BLaER1 (cell line): ENCODE data around the gene WDR90.

ENCODE experiments used
- H3K27ac ChIP-seq: shearing (Covaris generic); formaldehyde crosslinking; 2 replicates; pipeline ENCODE4 v1.8.1; 2022
- H3K27me3 ChIP-seq: shearing (Covaris generic); formaldehyde crosslinking; 2 replicates; pipeline ENCODE4 v1.8.1; 2022
- H3K36me3 ChIP-seq: shearing (Covaris generic); formaldehyde crosslinking; 2 replicates; pipeline ENCODE4 v1.8.1; 2022
- H3K4me1 ChIP-seq: shearing (Covaris generic); formaldehyde crosslinking; 2 replicates; pipeline ENCODE4 v1.8.1; 2022
- H3K4me2 ChIP-seq: shearing (Covaris generic); formaldehyde crosslinking; 2 replicates; pipeline ENCODE4 v1.8.1; 2022
- H3K4me3 ChIP-seq: shearing (Covaris generic); formaldehyde crosslinking; 2 replicates; pipeline ENCODE4 v1.8.1; 2022
- H3K9ac ChIP-seq: shearing (Covaris generic); formaldehyde crosslinking; 2 replicates; pipeline ENCODE4 v1.8.1; 2022
- H3K9me3 ChIP-seq: shearing (Covaris generic); formaldehyde crosslinking; 2 replicates; pipeline ENCODE4 v1.8.1; 2022
- H4K20me1 ChIP-seq: shearing (Covaris generic); formaldehyde crosslinking; 2 replicates; pipeline ENCODE4 v1.8.1; 2022
- Cebpa-rat ChIP-seq: shearing (Covaris generic); IDR thresholded peaks from 2 replicates; pipeline ENCODE4 v1.8.1; 2022

Gene WDR90

DNA sequence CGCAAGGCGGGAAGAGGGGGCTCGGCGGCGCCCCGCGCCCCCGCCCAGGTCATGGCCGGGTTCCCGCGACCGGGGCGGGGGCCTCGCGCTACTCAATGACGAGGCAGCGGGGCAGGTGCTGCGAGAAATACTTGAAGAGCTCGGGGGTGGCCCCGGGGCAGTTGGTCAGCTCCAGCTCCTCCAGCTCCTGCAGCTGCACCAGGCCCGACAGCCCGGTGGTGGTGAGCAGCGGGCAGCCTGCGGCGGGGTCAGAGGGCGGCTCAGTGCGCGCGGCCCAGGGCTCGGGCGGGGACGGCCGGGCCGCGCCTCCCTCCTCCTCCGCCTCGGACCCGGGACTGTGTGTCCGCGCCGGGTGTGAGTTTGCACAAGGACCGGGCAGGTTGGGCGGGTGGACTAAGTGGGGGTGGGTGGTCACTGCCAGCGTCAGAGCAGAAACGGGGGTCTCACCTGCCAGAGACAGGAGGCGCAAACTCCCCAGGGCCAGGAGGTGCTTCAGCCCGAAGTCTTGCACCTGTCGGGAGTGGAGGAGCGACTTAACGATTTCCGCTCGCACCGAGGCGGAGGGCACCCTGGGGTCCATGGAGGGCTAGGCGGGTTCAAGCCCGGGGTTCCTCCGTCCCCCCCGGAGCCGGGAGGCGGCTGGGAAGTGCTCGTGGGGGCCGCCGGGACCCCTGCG, 45.2 kb downstream of the WDR90 start:
- H3K4me3 ChIP-seq = peak overlapping the region; percentile 60
- peaks cover 40% of the 10 kb centered on the region for H4K20me1 ChIP-seq
- H3K9ac ChIP-seq = no peak overlapping the region
- H3K4me2 ChIP-seq = peak overlapping the region; percentile 98
- no peak for TF ChIP-seq Cebpa-rat
- H3K27me3 ChIP-seq = peaks cover 84% of the 10 kb centered on the region
- no peaks in the 10 kb centered on the region for H3K9me3 ChIP-seq
- H3K27ac ChIP-seq = no peak overlapping the region
- no peaks in the 10 kb centered on the region for H3K36me3 ChIP-seq
- H3K4me1 ChIP-seq = peaks cover 38% of the 10 kb centered on the region

DNA sequence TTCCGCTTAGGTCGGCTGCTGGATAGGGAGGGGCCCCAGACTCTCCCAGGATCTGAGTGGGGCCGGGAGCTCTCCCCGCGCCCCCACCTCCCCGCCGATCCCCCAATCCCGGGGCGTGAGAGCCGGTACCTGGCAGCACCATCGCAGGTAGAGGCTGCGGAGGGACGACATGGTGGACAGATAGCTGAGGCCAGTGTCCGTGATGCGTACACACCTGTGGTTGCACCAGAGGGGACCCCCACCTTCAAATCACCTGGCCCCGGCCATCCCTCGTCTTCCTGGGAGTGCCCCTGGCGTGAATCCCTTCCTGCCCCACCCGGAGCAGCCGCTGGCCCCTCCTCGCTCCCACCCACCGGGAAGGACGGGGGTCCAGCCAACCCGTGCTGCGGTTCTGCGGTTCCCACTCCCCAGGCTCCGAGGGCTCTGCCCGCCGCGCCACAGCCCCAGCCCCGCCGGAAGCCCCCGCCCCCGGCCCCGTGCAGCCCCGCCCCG, 45.7 kb downstream of the WDR90 start:
- no peaks in the 10 kb centered on the region for H3K36me3 ChIP-seq
- H3K27me3 ChIP-seq = peaks cover 90% of the 10 kb centered on the region
- H3K27ac ChIP-seq = no peak overlapping the region
- H3K9me3 ChIP-seq = no peaks in the 10 kb centered on the region
- H3K4me1 ChIP-seq = peaks cover 33% of the 10 kb centered on the region
- peak overlapping the region; percentile 98 for H3K4me2 ChIP-seq
- H3K4me3 ChIP-seq = peak overlapping the region; percentile 60
- peaks cover 44% of the 10 kb centered on the region for H4K20me1 ChIP-seq
- no peak overlapping the region for H3K9ac ChIP-seq
- no peak for TF ChIP-seq Cebpa-rat

DNA sequence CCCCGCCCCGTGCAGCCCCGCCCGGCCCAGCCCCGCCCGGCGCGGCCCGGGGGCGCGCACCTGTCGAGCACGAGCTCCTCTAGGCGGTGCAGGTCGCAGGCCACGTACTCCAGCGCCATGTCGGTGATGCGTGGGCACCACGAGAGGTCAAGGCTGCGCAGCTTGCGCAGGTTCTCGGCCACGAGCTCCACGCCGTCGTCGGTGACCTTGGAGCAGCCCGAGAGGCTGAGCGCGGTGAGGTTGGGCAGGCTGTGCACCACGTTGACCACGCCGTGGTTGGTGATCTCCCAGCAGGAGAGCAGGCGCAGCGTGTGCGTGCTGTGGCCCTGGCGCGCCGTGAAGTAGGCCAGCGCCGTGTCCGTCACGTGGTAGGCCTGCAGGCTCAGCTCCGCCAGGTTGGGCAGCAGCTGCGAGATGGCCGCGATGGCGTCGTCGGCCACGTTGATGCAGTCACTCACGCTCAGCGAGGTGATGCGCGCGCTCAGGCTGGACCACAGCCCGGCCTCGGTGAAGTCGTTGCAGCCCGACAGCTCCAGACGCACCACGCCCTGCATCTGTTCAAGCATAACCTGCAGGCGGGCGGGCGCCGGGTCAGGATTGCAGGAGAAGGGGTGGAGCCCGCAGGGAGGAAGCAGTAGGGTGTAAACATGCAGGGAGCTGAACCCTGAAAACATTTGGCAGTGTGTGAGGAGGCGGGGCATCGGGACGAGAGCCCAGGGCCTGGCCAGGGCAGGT, 46.4 kb downstream of the WDR90 start:
- no peak overlapping the region for H3K27ac ChIP-seq
- H3K4me3 ChIP-seq = peak overlapping the region; percentile 64
- no peak for TF ChIP-seq Cebpa-rat
- no peaks in the 10 kb centered on the region for H3K9me3 ChIP-seq
- H3K4me2 ChIP-seq = peak overlapping the region; percentile 98
- H3K9ac ChIP-seq = peak overlapping the region; percentile 35; the same call in 1 of the 2 replicates
- no peaks in the 10 kb centered on the region for H3K36me3 ChIP-seq
- peaks cover 50% of the 10 kb centered on the region for H4K20me1 ChIP-seq
- peaks cover 96% of the 10 kb centered on the region for H3K27me3 ChIP-seq
- peaks cover 32% of the 10 kb centered on the region for H3K4me1 ChIP-seq

DNA sequence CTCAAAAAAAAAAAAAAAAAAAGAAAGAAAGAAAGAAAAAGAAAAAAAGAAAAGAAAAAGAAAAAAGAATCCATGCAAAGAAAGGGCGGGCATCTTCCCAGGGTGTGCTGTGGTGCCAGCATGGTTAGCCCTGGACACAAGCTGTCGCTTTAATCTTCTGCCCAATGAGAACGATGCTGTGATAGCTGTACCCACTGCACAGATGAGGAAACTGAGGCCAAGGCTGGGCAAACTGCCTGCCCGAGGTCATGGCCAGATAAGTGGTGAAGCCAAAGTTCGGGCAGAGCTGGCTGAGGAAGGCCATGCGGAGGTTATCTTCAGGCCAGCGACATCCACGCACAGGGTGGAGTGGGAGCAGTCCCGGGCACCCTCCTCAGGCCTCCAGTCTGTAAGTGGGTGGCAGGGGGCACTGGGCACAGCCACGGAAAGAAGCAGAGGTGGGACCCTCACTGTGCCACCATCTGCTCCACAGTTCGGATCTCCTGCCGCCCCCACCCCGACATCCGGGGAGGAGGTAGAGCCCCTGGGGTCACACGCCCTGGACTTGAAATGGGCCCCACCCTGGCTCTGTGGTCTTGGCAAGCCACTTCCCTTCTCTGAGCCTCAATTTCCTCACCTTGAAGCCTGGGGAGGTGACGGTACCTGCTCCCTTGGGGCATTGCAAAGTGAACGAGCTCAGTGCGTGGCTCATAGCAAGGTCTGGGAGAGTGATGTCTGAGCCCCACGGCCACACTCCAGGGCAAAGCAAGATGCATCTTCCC, 49.9 kb downstream of the WDR90 start:
- no peak overlapping the region for H3K9ac ChIP-seq
- H3K9me3 ChIP-seq = no peaks in the 10 kb centered on the region
- peaks cover 99% of the 10 kb centered on the region for H3K27me3 ChIP-seq
- TF ChIP-seq Cebpa-rat = no peak
- H3K4me1 ChIP-seq = peaks cover 21% of the 10 kb centered on the region
- no peaks in the 10 kb centered on the region for H3K36me3 ChIP-seq
- peaks cover 76% of the 10 kb centered on the region for H4K20me1 ChIP-seq
- no peak overlapping the region for H3K4me3 ChIP-seq
- H3K27ac ChIP-seq = no peak overlapping the region
- H3K4me2 ChIP-seq = no peak overlapping the region

DNA sequence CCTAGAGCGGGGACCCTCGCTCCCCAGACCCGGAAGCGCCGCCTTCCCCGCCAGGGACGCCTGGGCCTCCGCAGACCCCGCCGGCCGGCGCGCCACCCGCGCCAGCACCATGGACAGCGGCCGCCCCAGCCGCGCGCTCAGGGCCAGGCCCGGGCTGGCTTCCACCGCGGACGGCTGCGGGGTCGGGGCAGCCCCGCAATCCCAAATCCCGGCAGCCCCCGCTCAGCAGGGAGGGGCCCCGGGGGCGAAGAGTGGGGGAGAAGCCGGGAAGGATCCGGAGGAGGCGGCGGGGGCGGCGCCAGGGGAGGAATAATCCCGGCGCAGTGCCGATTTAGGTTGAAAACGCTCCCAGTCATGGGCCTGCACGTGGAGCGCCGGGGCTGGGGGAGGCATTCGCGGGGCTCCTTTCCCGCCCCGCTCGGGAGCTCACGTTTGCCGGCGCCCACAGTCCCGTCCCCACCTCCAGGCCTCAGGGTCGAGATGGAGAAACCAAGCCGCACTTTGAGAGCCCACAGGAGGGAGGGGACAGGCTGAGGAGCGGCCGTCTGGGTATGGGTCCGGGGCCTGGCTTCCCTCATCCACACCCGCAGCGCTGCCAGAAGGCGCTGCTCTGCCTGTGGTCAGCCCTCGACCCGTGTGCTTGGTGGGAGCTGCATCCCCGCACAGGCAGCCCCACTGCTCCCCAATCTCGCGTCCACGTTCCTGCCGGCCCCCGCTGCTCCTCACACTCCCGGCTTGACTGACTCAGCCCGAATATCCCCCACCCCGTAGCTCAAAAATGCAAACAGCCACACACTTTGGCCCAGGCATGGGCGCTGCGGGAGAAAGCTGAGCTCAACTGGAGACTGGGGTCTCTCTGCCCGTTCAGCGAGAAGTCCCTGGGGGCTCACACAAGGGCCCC, 51.8 kb downstream of the WDR90 start:
- peaks cover 99% of the 10 kb centered on the region for H3K27me3 ChIP-seq
- no peak for TF ChIP-seq Cebpa-rat

DNA sequence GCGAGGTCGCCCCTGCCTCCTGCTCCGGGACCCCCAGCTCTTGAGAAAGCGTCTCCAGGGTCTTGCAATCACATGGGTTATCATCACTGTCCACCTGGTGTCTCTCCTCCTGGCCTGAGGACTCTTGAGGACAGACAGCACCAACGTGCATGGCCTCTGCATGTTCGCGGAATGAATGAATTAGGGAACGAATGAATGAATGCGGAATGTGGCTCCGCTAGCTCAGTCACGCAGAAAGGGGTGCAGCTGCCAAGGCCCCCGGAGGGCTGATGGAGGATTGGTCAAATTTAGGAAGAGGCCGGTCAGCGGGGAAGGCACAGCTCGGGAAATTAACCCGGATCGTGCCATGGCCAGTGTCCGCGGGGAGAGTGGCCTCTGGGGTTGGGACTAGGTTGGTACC, 53.2 kb downstream of the WDR90 start:
- TF ChIP-seq Cebpa-rat = no peak
- peaks cover 81% of the 10 kb centered on the region for H4K20me1 ChIP-seq
- no peak overlapping the region for H3K9ac ChIP-seq
- H3K4me3 ChIP-seq = no peak overlapping the region
- H3K4me1 ChIP-seq = peaks cover 14% of the 10 kb centered on the region; the same call in 1 of the 2 replicates
- H3K4me2 ChIP-seq = no peak overlapping the region
- H3K9me3 ChIP-seq = no peaks in the 10 kb centered on the region
- H3K36me3 ChIP-seq = no peaks in the 10 kb centered on the region
- no peak overlapping the region for H3K27ac ChIP-seq
- peaks cover 100% of the 10 kb centered on the region for H3K27me3 ChIP-seq

More for the DNA sequence above, 51.8 kb downstream of the WDR90 start:
- Histone ChIP-seq H4K20me1 (peaks cover 72% of the 10 kb centered on the region), H3K4me3 (no peak overlapping the region), H3K4me2 (no peak overlapping the region), H3K4me1 (peaks cover 6% of the 10 kb centered on the region), H3K36me3 (no peaks in the 10 kb centered on the region), H3K9me3 (no peaks in the 10 kb centered on the region), H3K9ac (no peak overlapping the region), H3K27ac (no peak overlapping the region)

DNA sequence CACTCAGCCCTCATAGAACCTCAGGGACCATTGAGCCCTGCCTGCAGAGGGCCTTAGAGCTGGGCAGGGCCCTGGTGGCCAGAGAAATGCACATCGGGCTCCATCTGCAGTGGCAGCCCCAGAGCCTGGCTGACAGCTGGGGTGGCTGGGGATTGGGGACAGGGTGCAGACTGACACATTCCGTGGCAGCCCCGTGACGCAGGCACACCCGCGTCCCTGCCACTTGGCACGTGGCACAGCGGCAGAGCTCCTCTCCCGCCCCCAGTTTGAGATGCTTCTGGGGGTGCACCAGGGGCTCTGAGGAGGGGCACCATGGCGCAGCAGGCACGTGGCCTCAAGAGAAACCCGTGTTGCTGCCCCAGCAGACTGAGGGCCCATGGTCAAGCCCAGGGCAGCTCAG, 54.2 kb downstream of the WDR90 start:
- no peaks in the 10 kb centered on the region for H3K36me3 ChIP-seq
- H3K9ac ChIP-seq = no peak overlapping the region
- H3K4me1 ChIP-seq = peaks cover 14% of the 10 kb centered on the region; the same call in 1 of the 2 replicates
- H3K27ac ChIP-seq = no peak overlapping the region
- no peaks in the 10 kb centered on the region for H3K9me3 ChIP-seq
- no peak overlapping the region for H3K4me2 ChIP-seq
- H3K4me3 ChIP-seq = no peak overlapping the region
- peaks cover 100% of the 10 kb centered on the region for H3K27me3 ChIP-seq
- peaks cover 89% of the 10 kb centered on the region for H4K20me1 ChIP-seq
- no peak for TF ChIP-seq Cebpa-rat

DNA sequence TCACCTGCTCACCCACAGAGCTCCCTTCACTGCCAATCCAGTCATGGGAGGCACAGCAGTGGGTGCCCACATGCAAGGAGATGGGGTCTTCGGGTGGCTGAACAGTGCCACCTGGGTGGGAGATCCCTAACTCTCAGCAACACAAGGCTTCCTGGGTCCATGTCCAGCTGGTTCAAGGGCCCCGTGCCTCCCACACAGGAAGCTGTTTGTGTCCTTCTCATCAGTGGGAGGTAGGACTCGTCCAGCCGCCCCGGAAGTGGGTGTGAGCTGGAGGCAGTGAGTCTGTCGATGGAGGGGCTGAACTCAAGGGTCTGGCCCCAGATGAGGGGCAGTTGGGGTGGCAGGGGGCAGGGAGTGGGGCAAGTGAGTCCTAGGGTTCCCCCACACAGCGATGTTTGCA, 54.9 kb downstream of the WDR90 start:
- Histone ChIP-seq H4K20me1 (peaks cover 86% of the 10 kb centered on the region), H3K4me2 (no peak overlapping the region), H3K9ac (no peak overlapping the region), H3K4me1 (peaks cover 14% of the 10 kb centered on the region; the same call in 1 of the 2 replicates), H3K36me3 (no peaks in the 10 kb centered on the region), H3K27ac (no peak overlapping the region), H3K9me3 (no peaks in the 10 kb centered on the region), H3K4me3 (no peak overlapping the region), H3K27me3 (peaks cover 100% of the 10 kb centered on the region)
- no peak for TF ChIP-seq Cebpa-rat
